Large intestine (tissue), 3 donors: ENCODE data around the gene MCTP2. TPM values are rescaled to one million over a fixed set of nuclear protein-coding genes. Genes with fewer than 3 reads are reported as not detected.
"Not testable (repeated sequence)": the region's sequence is repeated elsewhere in the genome, so short reads cannot be mapped to it uniquely, and the experiment has no call there.

Experiments
- DNase-seq, 2 donors: peaks; one replicate each; pipeline versions ENCODE4 v3.0.0 to v3.0.0-alpha.2; 2013
- H3K27ac ChIP-seq: one replicate; pipeline ENCODE4 v1.5.1; 2013; ENCODE audit warnings: low read length
- H3K27me3 ChIP-seq: 2 replicates; pipeline ENCODE4 v1.6.1; 2013; ENCODE audit warnings: low read length; ENCODE audit not compliant: control insufficient read depth, insufficient read depth
- H3K36me3 ChIP-seq: 2 replicates; pipeline ENCODE4 v1.6.1; 2013; ENCODE audit warnings: low read length; ENCODE audit not compliant: control insufficient read depth, insufficient read depth
- H3K4me1 ChIP-seq: one replicate; pipeline ENCODE4 v1.6.1; 2013; ENCODE audit warnings: low read length; ENCODE audit not compliant: control insufficient read depth, insufficient read depth
- H3K4me3 ChIP-seq: one replicate; pipeline ENCODE4 v1.5.1; 2013; ENCODE audit warnings: low read length
- H3K9me3 ChIP-seq: one replicate; pipeline ENCODE4 v1.6.1; 2013; ENCODE audit warnings: mild to moderate bottlenecking, low read depth, low read length, moderate library complexity; ENCODE audit not compliant: control insufficient read depth
- WGBS: methylation state at CpG from one replicate; pipeline ENCODE4 v1.1.5; 2013; ENCODE audit warnings: low lambda C conversion rate; ENCODE audit not compliant: insufficient coverage; 5-methylcytosine and 5-hydroxymethylcytosine counted together
- polyA plus RNA-seq: library from polyadenylated mRNA; unstranded; fragments of 120-200 nt; gene quantifications from one replicate; pipeline ENCODE4 v1.2.1, GENCODE V29; 2013

MCTP2 gene
- polyA plus RNA-seq, 1 donor, result 18.7 TPM

- 37% methylated on average over 2 of the region's 7 CpGs for WGBS
Observed at GRCh38 chr15:94247789-94248638, 16.7 kb downstream of the MCTP2 start.

GRCh38 chr15:94250801-94251200 lies 19.4 kb downstream of the MCTP2 start:
- H3K36me3 ChIP-seq, result no peaks in the 10 kb centered on the region
- no peaks in the 10 kb centered on the region for H3K9me3 ChIP-seq
- H3K27me3 ChIP-seq, result no peaks in the 10 kb centered on the region
- H3K4me3 ChIP-seq, result no peak overlapping the region
- no peak for DNase-seq
- no peak overlapping the region for H3K27ac ChIP-seq
- WGBS, result no CpG with 5 or more reads among the region's 2 CpGs
- peaks cover 25% of the 10 kb centered on the region for H3K4me1 ChIP-seq

More at GRCh38 chr15:94247789-94248638, 16.7 kb downstream of the MCTP2 start:
- Histone ChIP-seq H3K27ac (peak overlapping the region; percentile 21), H3K27me3 (no peaks in the 10 kb centered on the region), H3K4me3 (no peak overlapping the region), H3K9me3 (no peaks in the 10 kb centered on the region), H3K4me1 (peaks cover 19% of the 10 kb centered on the region), H3K36me3 (no peaks in the 10 kb centered on the region)
- peak; percentile 58 to 86 for DNase-seq

- Histone ChIP-seq H3K27ac (no peak overlapping the region), H3K27me3 (no peaks in the 10 kb centered on the region), H3K4me1 (peaks cover 28% of the 10 kb centered on the region), H3K36me3 (no peaks in the 10 kb centered on the region), H3K9me3 (no peaks in the 10 kb centered on the region), H3K4me3 (no peak overlapping the region)
- no peak for DNase-seq
- WGBS, result no CpG with 5 or more reads among the region's 1 CpG
Observed at GRCh38 chr15:94252223-94252766, 20.9 kb downstream of the MCTP2 start.

GRCh38 chr15:94252906-94253491 lies 21.6 kb downstream of the MCTP2 start:
- no peaks in the 10 kb centered on the region for H3K27me3 ChIP-seq
- WGBS, result 29% methylated on average over 1 of the region's 2 CpGs
- no peaks in the 10 kb centered on the region for H3K36me3 ChIP-seq
- DNase-seq, result peak in 1 of 2 donors; percentile 64
- H3K9me3 ChIP-seq, result no peaks in the 10 kb centered on the region
- H3K27ac ChIP-seq, result peak overlapping the region; percentile 14
- no peak overlapping the region for H3K4me3 ChIP-seq
- H3K4me1 ChIP-seq, result peaks cover 21% of the 10 kb centered on the region

GRCh38 chr15:94253742-94254141 lies 22.4 kb downstream of the MCTP2 start:
- Histone ChIP-seq H3K36me3 (no peaks in the 10 kb centered on the region), H3K27ac (no peak overlapping the region), H3K9me3 (no peaks in the 10 kb centered on the region), H3K27me3 (no peaks in the 10 kb centered on the region), H3K4me3 (no peak overlapping the region), H3K4me1 (peaks cover 15% of the 10 kb centered on the region)
- no peak for DNase-seq
- WGBS, result 100% methylated on average over 1 of the region's 3 CpGs

GRCh38 chr15:94255540-94255939 lies 24.2 kb downstream of the MCTP2 start:
- Histone ChIP-seq H3K36me3 (no peaks in the 10 kb centered on the region), H3K4me3 (no peak overlapping the region), H3K27ac (no peak overlapping the region), H3K27me3 (no peaks in the 10 kb centered on the region), H3K4me1 (peaks cover 12% of the 10 kb centered on the region), H3K9me3 (no peaks in the 10 kb centered on the region)
- peak in 1 of 2 donors; percentile 69 for DNase-seq
- WGBS, result 0% methylated on average over 1 of the region's 4 CpGs

- H3K27me3 ChIP-seq, result no peaks in the 10 kb centered on the region
- H3K4me1 ChIP-seq, result peaks cover 9% of the 10 kb centered on the region
- DNase-seq, result no peak
- H3K4me3 ChIP-seq, result no peak overlapping the region
- no peak overlapping the region for H3K27ac ChIP-seq
- no peaks in the 10 kb centered on the region for H3K36me3 ChIP-seq
- no peaks in the 10 kb centered on the region for H3K9me3 ChIP-seq
- 83% methylated on average over 1 of the region's 3 CpGs for WGBS
Observed at GRCh38 chr15:94256511-94256910, 25.1 kb downstream of the MCTP2 start.

GRCh38 chr15:94257776-94258175 lies 26.4 kb downstream of the MCTP2 start:
- H3K4me3 ChIP-seq, H3K27me3 ChIP-seq, H3K36me3 ChIP-seq, H3K4me1 ChIP-seq, H3K9me3 ChIP-seq, DNase-seq, H3K27ac ChIP-seq: not testable (repeated sequence)
- 100% methylated on average over 1 of the region's 7 CpGs for WGBS

GRCh38 chr15:94258246-94258645 lies 26.9 kb downstream of the MCTP2 start:
- Histone ChIP-seq H3K4me3 (no peak overlapping the region), H3K36me3 (no peaks in the 10 kb centered on the region), H3K4me1 (peaks cover 9% of the 10 kb centered on the region), H3K27me3 (no peaks in the 10 kb centered on the region), H3K27ac (no peak overlapping the region), H3K9me3 (no peaks in the 10 kb centered on the region)
- 100% methylated on average over 2 of the region's 2 CpGs for WGBS
- no peak for DNase-seq

GRCh38 chr15:94259121-94259751 lies 27.9 kb downstream of the MCTP2 start:
- no peak for DNase-seq
- no peak overlapping the region for H3K4me3 ChIP-seq
- no CpG with 5 or more reads among the region's 1 CpG for WGBS
- no peak overlapping the region for H3K27ac ChIP-seq
- no peaks in the 10 kb centered on the region for H3K27me3 ChIP-seq
- H3K4me1 ChIP-seq, result peaks cover 4% of the 10 kb centered on the region
- no peaks in the 10 kb centered on the region for H3K9me3 ChIP-seq
- H3K36me3 ChIP-seq, result no peaks in the 10 kb centered on the region
